ENCODE results near the gene SLC5A11. TPM values are rescaled to one million over a fixed set of nuclear protein-coding genes. Genes with fewer than 3 reads are reported as not detected.

SLC5A11 gene
- total and polyA plus RNA-seq, 11 donors, result 0.75 TPM; not detected in 10

DNA sequence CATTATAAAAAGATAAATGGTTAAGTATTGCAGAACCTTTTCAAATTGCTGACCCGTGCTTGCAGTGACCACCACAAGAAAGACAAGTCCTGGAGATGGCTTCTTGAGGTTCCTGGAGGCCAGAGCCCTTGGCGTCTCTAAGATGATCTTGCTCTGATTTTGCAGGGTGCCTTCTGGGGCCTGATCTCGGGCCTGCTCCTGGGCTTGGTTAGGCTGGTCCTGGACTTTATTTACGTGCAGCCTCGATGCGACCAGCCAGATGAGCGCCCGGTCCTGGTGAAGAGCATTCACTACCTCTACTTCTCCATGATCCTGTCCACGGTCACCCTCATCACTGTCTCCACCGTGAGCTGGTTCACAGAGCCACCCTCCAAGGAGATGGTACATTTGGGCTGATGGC is 63.0 kb downstream of the SLC5A11 start:
- Histone ChIP-seq H3K4me3 (no peak overlapping the region), H3K27me3 (no peaks in the 10 kb centered on the region), H3K27ac (no peak overlapping the region), H3K36me3 (no peaks in the 10 kb centered on the region), H3K4me1 (peaks cover 0 to 4% (median 0%) of the 10 kb centered on the region in 12 donors), H3K9me3 (no peaks in the 10 kb centered on the region)
- intact Hi-C loops (cut with DNase I), result loop anchor here in 2 of 10 donors (10.0 kb wide), 1 partner anchor 316 kb away; no protein-coding TSS in a partner anchor
- WGBS, 4 donors, result 90 to 93% (median 91%) methylated on average over 10 of the region's 10 CpGs
- DNase-seq, result no peak
- no peak for ATAC-seq
- no peak for TF ChIP-seq POLR2A (IDR thresholded peaks at IDR 0.05)
- TF ChIP-seq, protein P1, sequence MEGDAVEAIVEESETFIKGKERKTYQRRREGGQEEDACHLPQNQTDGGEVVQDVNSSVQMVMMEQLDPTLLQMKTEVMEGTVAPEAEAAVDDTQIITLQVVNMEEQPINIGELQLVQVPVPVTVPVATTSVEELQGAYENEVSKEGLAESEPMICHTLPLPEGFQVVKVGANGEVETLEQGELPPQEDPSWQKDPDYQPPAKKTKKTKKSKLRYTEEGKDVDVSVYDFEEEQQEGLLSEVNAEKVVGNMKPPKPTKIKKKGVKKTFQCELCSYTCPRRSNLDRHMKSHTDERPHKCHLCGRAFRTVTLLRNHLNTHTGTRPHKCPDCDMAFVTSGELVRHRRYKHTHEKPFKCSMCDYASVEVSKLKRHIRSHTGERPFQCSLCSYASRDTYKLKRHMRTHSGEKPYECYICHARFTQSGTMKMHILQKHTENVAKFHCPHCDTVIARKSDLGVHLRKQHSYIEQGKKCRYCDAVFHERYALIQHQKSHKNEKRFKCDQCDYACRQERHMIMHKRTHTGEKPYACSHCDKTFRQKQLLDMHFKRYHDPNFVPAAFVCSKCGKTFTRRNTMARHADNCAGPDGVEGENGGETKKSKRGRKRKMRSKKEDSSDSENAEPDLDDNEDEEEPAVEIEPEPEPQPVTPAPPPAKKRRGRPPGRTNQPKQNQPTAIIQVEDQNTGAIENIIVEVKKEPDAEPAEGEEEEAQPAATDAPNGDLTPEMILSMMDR (IDR thresholded peaks at IDR 0.05), result no peak

DNA sequence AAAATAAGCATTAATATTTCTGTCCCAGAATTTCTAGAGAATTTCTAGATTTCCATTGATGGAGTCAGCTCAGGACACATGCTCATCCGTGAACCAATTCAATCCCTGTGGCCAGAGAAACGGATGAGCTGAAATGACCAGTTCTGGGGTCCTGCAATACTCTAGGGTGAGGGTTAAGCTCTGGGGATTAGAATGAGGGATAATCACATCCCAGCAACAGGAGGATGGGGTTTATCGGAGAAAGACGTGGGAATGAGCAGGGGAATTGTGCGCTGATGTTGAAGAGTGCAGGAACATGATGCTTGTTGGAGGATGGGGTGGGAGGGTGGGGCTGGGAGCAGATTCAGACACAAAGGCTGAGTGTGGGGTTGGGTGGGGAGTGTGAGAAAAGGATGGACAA is 64.1 kb downstream of the SLC5A11 start:
- Histone ChIP-seq H3K36me3 (no peaks in the 10 kb centered on the region), H3K9me3 (peaks cover 0 to 2% (median 0%) of the 10 kb centered on the region in 12 donors), H3K27ac (no peak overlapping the region), H3K4me1 (peaks cover 0 to 4% (median 0%) of the 10 kb centered on the region in 12 donors), H3K4me3 (no peak overlapping the region), H3K27me3 (no peaks in the 10 kb centered on the region)
- ATAC-seq (no peak), DNase-seq (no peak)
- TF ChIP-seq, protein P1 (IDR thresholded peaks at IDR 0.05), result no peak
- TF ChIP-seq POLR2A (IDR thresholded peaks at IDR 0.05), result no peak
- intact Hi-C loops (cut with DNase I), result loop anchor here in 2 of 10 donors (10.0 kb wide), 1 partner anchor 315 kb away; no protein-coding TSS in a partner anchor
- WGBS, 4 donors, result 73 to 84% (median 78%) methylated on average over 5 of the region's 5 CpGs

DNA sequence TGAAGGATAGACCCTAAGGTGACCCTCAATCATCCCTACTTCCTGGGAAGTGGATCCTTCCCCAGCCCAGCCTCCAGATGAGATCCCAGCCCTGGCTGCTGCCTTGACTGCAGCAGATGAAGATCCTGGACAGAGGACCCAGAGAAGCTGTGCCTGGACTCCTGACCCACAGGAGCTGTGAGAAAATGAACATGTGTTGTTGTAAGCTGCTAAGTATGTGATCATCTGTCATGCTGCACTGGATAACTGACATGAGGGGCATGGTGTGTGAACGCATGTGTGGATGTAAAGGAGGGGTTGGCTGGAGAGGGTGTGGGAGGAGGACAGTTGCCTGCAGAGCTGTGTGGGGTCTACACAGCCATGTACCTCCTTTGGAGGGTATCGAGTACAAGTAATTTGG is 69.3 kb downstream of the SLC5A11 start:
- H3K36me3 ChIP-seq, result peaks cover 0 to 32% (median 27%) of the 10 kb centered on the region in 9 donors
- H3K27me3 ChIP-seq, result no peaks in the 10 kb centered on the region
- no peak for DNase-seq
- no peak for ATAC-seq
- no peak overlapping the region for H3K4me3 ChIP-seq
- H3K27ac ChIP-seq, result no peak overlapping the region
- peaks cover 0 to 5% (median 0%) of the 10 kb centered on the region in 12 donors for H3K9me3 ChIP-seq
- TF ChIP-seq, protein P1 (IDR thresholded peaks at IDR 0.05), result no peak
- no peak for TF ChIP-seq POLR2A (IDR thresholded peaks at IDR 0.05)
- intact Hi-C loops (cut with DNase I), result no loop called here
- 76 to 85% (median 80%) methylated on average over 2 of the region's 2 CpGs for WGBS, 4 donors
- H3K4me1 ChIP-seq, result no peaks in the 10 kb centered on the region

DNA sequence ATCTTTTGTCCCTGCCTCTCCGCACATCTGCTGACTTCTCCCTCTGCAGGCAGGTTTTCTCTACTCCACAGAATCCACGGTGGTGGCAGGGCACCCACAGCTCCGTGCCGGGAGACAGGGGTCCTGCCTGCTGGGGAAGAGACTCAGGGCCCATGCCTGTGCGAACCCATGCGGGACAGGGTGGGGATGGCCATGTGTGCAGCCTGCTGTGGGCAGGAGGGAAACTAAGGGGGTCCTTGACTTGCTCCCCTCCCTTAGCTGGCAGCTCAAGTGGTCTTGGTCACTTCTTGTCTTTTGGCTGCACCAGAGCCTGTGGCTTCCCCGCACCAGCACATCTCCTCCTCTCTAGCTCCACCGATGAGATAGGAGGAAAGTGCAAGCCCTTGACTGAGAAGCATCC is 69.8 kb downstream of the SLC5A11 start:
- peak in 1 of 4 donors; percentile 18 for ATAC-seq
- TF ChIP-seq POLR2A (IDR thresholded peaks at IDR 0.05), result no peak
- intact Hi-C loops (cut with DNase I), result no loop called here

DNA sequence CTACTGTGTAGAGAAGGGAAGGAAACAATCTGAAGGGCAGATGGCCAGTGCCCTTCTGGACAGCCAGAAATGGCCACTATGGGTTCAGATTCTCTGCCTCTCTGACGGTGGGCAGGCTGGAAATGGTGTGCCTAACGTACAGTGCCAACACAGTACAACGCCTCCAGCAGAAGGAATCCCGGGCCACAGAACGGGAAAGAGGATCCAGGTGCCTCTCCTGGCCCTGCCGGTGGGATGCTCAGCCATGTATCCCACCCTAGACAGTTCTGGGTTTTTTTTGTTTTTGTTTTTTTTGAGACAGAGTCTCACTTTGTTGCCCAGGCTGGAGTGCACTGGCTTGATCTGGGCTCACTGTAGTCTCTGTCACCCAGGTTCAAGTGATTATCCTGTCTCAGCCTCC is 71.5 kb downstream of the SLC5A11 start:
- DNase-seq (no peak), ATAC-seq (no peak)
- no peak overlapping the region for H3K4me3 ChIP-seq
- H3K36me3 ChIP-seq, result peaks cover 0 to 55% (median 50%) of the 10 kb centered on the region in 9 donors
- H3K9me3 ChIP-seq, result peaks cover 0 to 5% (median 0%) of the 10 kb centered on the region in 12 donors
- H3K27ac ChIP-seq, result no peak overlapping the region
- no peaks in the 10 kb centered on the region for H3K4me1 ChIP-seq
- TF ChIP-seq, protein P1 (IDR thresholded peaks at IDR 0.05), result no peak
- no peak for TF ChIP-seq POLR2A (IDR thresholded peaks at IDR 0.05)
- WGBS, 4 donors, result 92 to 98% (median 95%) methylated on average over 6 of the region's 6 CpGs
- no peaks in the 10 kb centered on the region for H3K27me3 ChIP-seq
- intact Hi-C loops (cut with DNase I), result no loop called here

More for the DNA sequence above, 69.8 kb downstream of the SLC5A11 start:
- Histone ChIP-seq H3K36me3 (peaks cover 0 to 38% (median 33%) of the 10 kb centered on the region in 9 donors), H3K4me1 (no peaks in the 10 kb centered on the region), H3K9me3 (peaks cover 0 to 5% (median 0%) of the 10 kb centered on the region in 12 donors), H3K27me3 (no peaks in the 10 kb centered on the region), H3K27ac (no peak overlapping the region), H3K4me3 (no peak overlapping the region)
- WGBS, 4 donors, result 68 to 78% (median 74%) methylated on average over 8 of the region's 8 CpGs
- no peak for DNase-seq

All from heart left ventricle (tissue), 16 donors.